Loucy (cell line): ENCODE data around the gene IL11.

Source experiments
- EZH2phosphoT487 ChIP-seq: fragments of 200-600 bp; IDR thresholded peaks from 2 replicates; pipeline ENCODE4 v1.6.1; 2018; ENCODE audit warnings: antibody characterized with exemption, mild to moderate bottlenecking, moderate library complexity, borderline replicate concordance
- TF ChIP-seq, protein P1 (sequence below): fragments of 200-600 bp; sonication (generic); conservative IDR thresholded peaks from 2 replicates; pipeline ENCODE4 v1.5.1; 2014; ENCODE audit warnings: mild to moderate bottlenecking, antibody characterized with exemption, low read length

GRCh38 chr19:55358943-55359908 is 11.0 kb downstream of the IL11 start:
- TF ChIP-seq, protein P1, sequence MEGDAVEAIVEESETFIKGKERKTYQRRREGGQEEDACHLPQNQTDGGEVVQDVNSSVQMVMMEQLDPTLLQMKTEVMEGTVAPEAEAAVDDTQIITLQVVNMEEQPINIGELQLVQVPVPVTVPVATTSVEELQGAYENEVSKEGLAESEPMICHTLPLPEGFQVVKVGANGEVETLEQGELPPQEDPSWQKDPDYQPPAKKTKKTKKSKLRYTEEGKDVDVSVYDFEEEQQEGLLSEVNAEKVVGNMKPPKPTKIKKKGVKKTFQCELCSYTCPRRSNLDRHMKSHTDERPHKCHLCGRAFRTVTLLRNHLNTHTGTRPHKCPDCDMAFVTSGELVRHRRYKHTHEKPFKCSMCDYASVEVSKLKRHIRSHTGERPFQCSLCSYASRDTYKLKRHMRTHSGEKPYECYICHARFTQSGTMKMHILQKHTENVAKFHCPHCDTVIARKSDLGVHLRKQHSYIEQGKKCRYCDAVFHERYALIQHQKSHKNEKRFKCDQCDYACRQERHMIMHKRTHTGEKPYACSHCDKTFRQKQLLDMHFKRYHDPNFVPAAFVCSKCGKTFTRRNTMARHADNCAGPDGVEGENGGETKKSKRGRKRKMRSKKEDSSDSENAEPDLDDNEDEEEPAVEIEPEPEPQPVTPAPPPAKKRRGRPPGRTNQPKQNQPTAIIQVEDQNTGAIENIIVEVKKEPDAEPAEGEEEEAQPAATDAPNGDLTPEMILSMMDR = no peak
- TF ChIP-seq EZH2phosphoT487 = no peak
